Ovary (tissue), 9 donors: Measurements from ENCODE around the gene COL4A4. TPM values are rescaled to one million over a fixed set of nuclear protein-coding genes. Genes with fewer than 3 reads are reported as not detected.

Experiments
- DNase-seq, 5 donors: peaks; one replicate each; pipeline ENCODE4 v3.0.0-alpha.2; 2019 to 2020
- H3K27ac ChIP-seq, 2 donors: fragments of 200-600 bp; one replicate each; pipeline versions ENCODE4 v1.5.1 to v1.8.0; 2019 to 2022
- H3K27me3 ChIP-seq: fragments of 200-600 bp; one replicate; pipeline ENCODE4 v1.8.0; 2022
- H3K36me3 ChIP-seq: fragments of 200-600 bp; sonication (generic); one replicate; pipeline ENCODE4 v1.5.1; 2019
- H3K4me1 ChIP-seq: one replicate; pipeline ENCODE4 v1.8.1; 2013; ENCODE audit warnings: mild to moderate bottlenecking, moderate library complexity; ENCODE audit not compliant: insufficient read depth
- H3K4me3 ChIP-seq: fragments of 200-600 bp; sonication (generic); one replicate; pipeline ENCODE4 v1.5.1; 2017
- H3K9me3 ChIP-seq, 2 donors: fragments of 200-600 bp in 1 of 2; sonication (generic) in 1 of 2; one replicate each; pipeline versions ENCODE4 v1.5.1 to v1.8.1; 2013 to 2019; ENCODE audit warnings: mild to moderate bottlenecking in 1 of 2, moderate library complexity in 1 of 2
- CTCF ChIP-seq, 3 donors: fragments of 450-650 bp in 2 of 3; fragments of 200-600 bp in 1 of 3; IDR thresholded peaks; one replicate each; pipeline versions ENCODE4 v1.5.1 to v1.8.0; 2016 to 2022; ENCODE audit warnings: antibody characterized with exemption in 3 of 3, mild to moderate bottlenecking in 1 of 3
- EP300 ChIP-seq: sonication (generic); formaldehyde crosslinking; IDR thresholded peaks from one replicate; pipeline ENCODE4 v1.6.1; 2017; ENCODE audit warnings: antibody characterized with exemption
- POLR2A ChIP-seq: fragments of 450-650 bp; IDR thresholded peaks from one replicate; pipeline ENCODE4 v1.6.1; 2017; ENCODE audit warnings: antibody characterized with exemption, mild to moderate bottlenecking, moderate library complexity
- WGBS, 3 donors: extraction: QIAGEN DNeasy Blood & Tissue Kit in 1 of 3; methylation state at CpG; one replicate each; pipeline versions ENCODE4 v1.1.5 to v1.1.7; 2013 to 2017; 5-methylcytosine and 5-hydroxymethylcytosine counted together
- intact Hi-C, 4 donors: fragments of 100-400 bp; cut with DNase I; formaldehyde crosslinking; loops; one replicate each; pipeline versions ENCODE4 v1.11.0 to v1.15.1; 2022 to 2023
- polyA plus RNA-seq, 2 donors: library from polyadenylated mRNA; stranded (reverse); fragments of 200-250 nt in 1 of 2; fragments of 350-450 nt in 1 of 2; fragmentation: Illumina TruSeq in 1 of 2; extraction: RNeasy Lipid Tissue Mini Kit (QIAGEN cat#74804) in 1 of 2; gene quantifications; one replicate each; pipeline ENCODE4 v1.2.3, GENCODE V29; 2013 to 2014
- total RNA-seq, 7 donors: library from RNA; depleted of rRNA in 2 of 7; stranded (reverse); fragments of >200 nt in 2 of 7; fragmentation: NEBNext Ultra II Directional in 3 of 7; extraction: Animal tissue kit (Norgen Biotek cat#: 25700) in 3 of 7; gene quantifications; one replicate each; pipeline versions ENCODE4 v1.1.0 to v1.2.4, GENCODE V29; 2016 to 2023
- donor health status: DM: no; HTN: no; CAD: no; lungs with moderate emphysema.
- donor health status: DM: no; HTN: no; CAD: no.
- donor health status: Bipolar disorder and iron deficiency.
- donor health status: DM: yes; HTN: yes; CAD: no.
- donor health status: DM: no; HTN: no; CAD: no.
- donor health status: DM: yes; HTN: yes; CAD: no.

The COL4A4 gene
- total and polyA plus RNA-seq, 9 donors: 0.30 to 8.3 (median 2.0) TPM

DNA sequence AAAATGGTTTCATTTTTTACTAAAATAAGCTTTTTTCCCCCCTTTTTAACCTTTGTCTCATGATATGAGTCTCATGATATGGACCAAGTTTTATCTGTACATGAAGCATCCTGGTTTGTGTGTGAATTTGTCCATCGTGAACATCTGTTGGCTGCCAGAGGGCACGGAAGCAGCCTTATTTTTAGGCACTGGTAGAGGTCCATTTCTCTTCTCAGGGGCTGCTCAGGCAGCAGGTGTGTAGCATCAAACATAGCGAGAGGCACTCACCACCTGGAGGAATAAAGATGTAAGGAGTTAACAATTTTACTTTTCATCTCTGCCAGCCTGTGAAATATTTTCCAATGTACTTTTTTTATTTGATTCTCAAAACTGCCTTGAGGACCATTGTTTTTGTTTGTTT is 193.6 kb downstream of the COL4A4 start:
- TF ChIP-seq POLR2A (no peak), CTCF (IDR thresholded peaks at IDR 0.05) (no peak), EP300 (no peak)
- Histone ChIP-seq H3K4me3 (peak overlapping the region; percentile 17), H3K27me3 (no peaks in the 10 kb centered on the region), H3K36me3 (no peaks in the 10 kb centered on the region), H3K27ac (peak overlapping the region in 1 of 2 donors; percentile 18), H3K9me3 (no peaks in the 10 kb centered on the region), H3K4me1 (peaks cover 6% of the 10 kb centered on the region)
- DNase-seq: no peak
- intact Hi-C loops: no loop called here
- WGBS, 3 donors: 16 to 27% (median 18%) methylated on average over 3 of the region's 3 CpGs

- Histone ChIP-seq H3K36me3 (no peaks in the 10 kb centered on the region), H3K9me3 (no peaks in the 10 kb centered on the region), H3K4me3 (no peak overlapping the region), H3K27me3 (no peaks in the 10 kb centered on the region), H3K27ac (peak overlapping the region in 1 of 2 donors; percentile 18), H3K4me1 (peaks cover 6% of the 10 kb centered on the region)
- WGBS, 3 donors: 25 to 29% (median 25%) methylated on average over 6 of the region's 6 CpGs
- intact Hi-C loops: no loop called here
- DNase-seq: no peak
- no peak for TF ChIP-seq POLR2A
- TF ChIP-seq CTCF (IDR thresholded peaks at IDR 0.05): no peak
- TF ChIP-seq EP300: no peak
These were observed 194.5 kb downstream of the COL4A4 start for GRCh38 chr2:226969417-226970080.

DNA sequence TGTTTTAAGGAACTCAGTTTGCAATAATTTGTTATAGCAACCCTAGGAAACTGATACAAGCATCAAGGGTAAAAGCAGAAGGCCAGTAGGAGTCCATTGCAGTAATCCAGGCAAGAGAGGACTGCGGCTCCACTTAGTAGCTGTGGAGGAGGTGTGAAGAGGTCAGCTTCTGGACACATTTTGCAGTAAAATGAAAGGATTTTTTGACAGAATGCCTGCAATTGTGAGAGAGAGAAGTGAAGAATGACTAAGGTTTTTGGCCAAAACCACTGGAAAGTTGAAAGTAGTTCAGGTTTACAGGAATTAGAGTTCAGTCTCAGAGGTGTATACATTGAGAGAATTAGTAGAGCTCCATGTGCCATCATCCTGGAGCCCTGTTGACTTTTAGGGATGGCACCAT is 198.6 kb downstream of the COL4A4 start:
- H3K9me3 ChIP-seq: no peaks in the 10 kb centered on the region
- H3K27me3 ChIP-seq: no peaks in the 10 kb centered on the region
- no peaks in the 10 kb centered on the region for H3K36me3 ChIP-seq
- peaks cover 2% of the 10 kb centered on the region for H3K4me1 ChIP-seq
- 93 to 94% (median 93%) methylated on average over 1 of the region's 1 CpG for WGBS, 3 donors
- H3K27ac ChIP-seq: no peak overlapping the region
- intact Hi-C loops: no loop called here
- no peak for TF ChIP-seq POLR2A
- no peak for TF ChIP-seq EP300
- TF ChIP-seq CTCF (IDR thresholded peaks at IDR 0.05): no peak
- H3K4me3 ChIP-seq: no peak overlapping the region
- no peak for DNase-seq

DNA sequence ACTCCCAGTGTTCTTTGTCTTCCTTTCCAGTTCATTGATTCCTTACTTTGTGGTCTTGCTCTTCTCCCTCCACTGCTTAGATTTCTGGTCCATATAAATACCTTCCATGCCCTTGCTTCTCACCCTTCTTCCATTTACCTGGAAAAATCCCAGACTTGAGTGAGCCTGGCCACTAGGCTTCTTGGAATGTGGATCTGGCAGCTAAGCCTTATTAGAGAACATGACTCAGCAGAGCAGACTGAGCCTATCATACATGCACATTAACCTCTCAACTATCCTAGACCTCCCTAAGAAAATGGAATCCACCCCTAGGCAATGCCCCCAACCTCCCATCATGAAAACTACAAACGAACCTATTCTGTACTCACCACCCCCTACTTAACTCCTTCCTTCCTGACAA is 200.5 kb downstream of the COL4A4 start:
- H3K36me3 ChIP-seq: no peaks in the 10 kb centered on the region
- H3K9me3 ChIP-seq: no peaks in the 10 kb centered on the region
- H3K4me1 ChIP-seq: peaks cover 2% of the 10 kb centered on the region
- intact Hi-C loops: no loop called here
- no peak overlapping the region for H3K4me3 ChIP-seq
- no peak for DNase-seq
- H3K27ac ChIP-seq: no peak overlapping the region
- no peaks in the 10 kb centered on the region for H3K27me3 ChIP-seq
- TF ChIP-seq CTCF (IDR thresholded peaks at IDR 0.05) (no peak), EP300 (no peak), POLR2A (no peak)
- 2 to 9% (median 3%) methylated on average over 1 of the region's 1 CpG for WGBS, 3 donors
